ENCODE data around the gene ENO3. TPM values are rescaled to one million over a fixed set of nuclear protein-coding genes. Genes with fewer than 3 reads are reported as not detected.
"Not testable (repeated sequence)": the region's sequence is repeated elsewhere in the genome, so short reads cannot be mapped to it uniquely, and the experiment has no call there.

Gene ENO3
- total RNA-seq, 4 donors from 2014 or later = 5.4 to 8.8 (median 5.5) TPM; not detected in 1

- intact Hi-C loops (cut with DNase I) = loop anchor here (5.0 kb wide), 1 partner anchor 154 kb away; no protein-coding TSS in a partner anchor
- DNase-seq = no peak
- Histone ChIP-seq H3K9me3 (no peaks in the 10 kb centered on the region), H3K4me1 (peaks cover 8 to 11% of the 10 kb centered on the region in 2 donors), H3K36me3 (no peaks in the 10 kb centered on the region), H3K27ac (no peak overlapping the region), H3K27me3 (no peaks in the 10 kb centered on the region), H3K4me3 (replicated peaks in 1 of 3) (no peak overlapping the region)
- 67 to 87% methylated on average over 2 to 6 of the region's 10 CpGs for WGBS, 2 donors
- no peak for TF ChIP-seq CTCF (IDR thresholded peaks at IDR 0.05)
- no peak for TF ChIP-seq POLR2A (IDR thresholded peaks at IDR 0.05)
Observed at GRCh38 chr17:4908301-4908700, 42.6 kb upstream of the ENO3 start.

GRCh38 chr17:4908711-4909496 is 42.0 kb upstream of the ENO3 start:
- no peaks in the 10 kb centered on the region for H3K9me3 ChIP-seq
- H3K4me3 ChIP-seq (replicated peaks in 1 of 3) = no peak overlapping the region
- H3K27ac ChIP-seq = peak overlapping the region in 2 of 3 donors; percentile 22 to 67
- H3K27me3 ChIP-seq = no peaks in the 10 kb centered on the region
- intact Hi-C loops (cut with DNase I) = loop anchor here (5.0 kb wide), 1 partner anchor 153 kb away; no protein-coding TSS in a partner anchor
- peaks cover 3 to 10% of the 10 kb centered on the region in 2 donors for H3K4me1 ChIP-seq
- DNase-seq = peak; percentile 84 to 92
- TF ChIP-seq CTCF (IDR thresholded peaks at IDR 0.05) = peak; percentile 59 to 93 (median 88)
- no peak for TF ChIP-seq POLR2A (IDR thresholded peaks at IDR 0.05)
- 28 to 34% methylated on average over 14 to 19 of the region's 20 CpGs for WGBS, 2 donors
- H3K36me3 ChIP-seq = no peaks in the 10 kb centered on the region

GRCh38 chr17:4913994-4914393 is 36.9 kb upstream of the ENO3 start:
- intact Hi-C loops (cut with DNase I) = no loop called here
- DNase-seq = no peak
- H3K36me3 ChIP-seq = no peaks in the 10 kb centered on the region
- H3K27me3 ChIP-seq = no peaks in the 10 kb centered on the region
- H3K4me3 ChIP-seq (replicated peaks in 1 of 3) = no peak overlapping the region
- peaks cover 3 to 7% of the 10 kb centered on the region in 2 donors for H3K4me1 ChIP-seq
- H3K9me3 ChIP-seq = no peaks in the 10 kb centered on the region
- no peak overlapping the region for H3K27ac ChIP-seq
- no peak for TF ChIP-seq CTCF (IDR thresholded peaks at IDR 0.05)
- no peak for TF ChIP-seq POLR2A (IDR thresholded peaks at IDR 0.05)
- WGBS, 2 donors = 79 to 87% methylated on average over 1 of the region's 1 CpG

GRCh38 chr17:4914551-4914950 is 36.4 kb upstream of the ENO3 start:
- H3K27me3 ChIP-seq; H3K4me3 ChIP-seq (replicated peaks in 1 of 3); H3K4me1 ChIP-seq; intact Hi-C loops (cut with DNase I); H3K36me3 ChIP-seq; H3K27ac ChIP-seq; H3K9me3 ChIP-seq; DNase-seq: not testable (repeated sequence)
- 85 to 92% methylated on average over 4 of the region's 4 CpGs for WGBS, 2 donors

GRCh38 chr17:4919511-4920047 is 31.3 kb upstream of the ENO3 start:
- TF ChIP-seq POLR2A (IDR thresholded peaks at IDR 0.05) (no peak), CTCF (IDR thresholded peaks at IDR 0.05) (no peak)
- Histone ChIP-seq H3K36me3 (no peaks in the 10 kb centered on the region), H3K4me1 (no peaks in the 10 kb centered on the region), H3K27me3 (no peaks in the 10 kb centered on the region), H3K9me3 (no peaks in the 10 kb centered on the region), H3K27ac (no peak overlapping the region), H3K4me3 (replicated peaks in 1 of 3) (no peak overlapping the region)
- intact Hi-C loops (cut with DNase I) = no loop called here
- WGBS, 2 donors = 69 to 73% methylated on average over 8 of the region's 8 CpGs
- DNase-seq = no peak

Data from thyroid gland (tissue), 4 donors.